NCI-H2029 treated with DMSO at 0.1 percent for 48 hours (cell line): ENCODE data around the gene TNFRSF25.
"Not testable (repeated sequence)": the region's sequence is repeated elsewhere in the genome, so short reads cannot be mapped to it uniquely, and the experiment has no call there.

Source experiments
- DNase-seq: peaks from one replicate; lab custom pipeline; 2025; lab: John Stamatoyannopoulos, UW

TNFRSF25 gene

GRCh38 chr1:6434186-6434585, 31.8 kb downstream of the TNFRSF25 start:
- no peak for DNase-seq

- DNase-seq, result not testable (repeated sequence)
Observed at GRCh38 chr1:6431645-6432579, 34.1 kb downstream of the TNFRSF25 start.

GRCh38 chr1:6429660-6430411, 36.1 kb downstream of the TNFRSF25 start:
- not testable (repeated sequence) for DNase-seq

GRCh38 chr1:6428453-6428852, 37.5 kb downstream of the TNFRSF25 start:
- not testable (repeated sequence) for DNase-seq

GRCh38 chr1:6427441-6428390, 38.3 kb downstream of the TNFRSF25 start:
- DNase-seq, result no peak

GRCh38 chr1:6426972-6427350, 39.0 kb downstream of the TNFRSF25 start:
- no peak for DNase-seq

- no peak for DNase-seq
Observed at GRCh38 chr1:6426277-6426971, 39.5 kb downstream of the TNFRSF25 start.

GRCh38 chr1:6425658-6426057, 40.3 kb downstream of the TNFRSF25 start:
- no peak for DNase-seq

- no peak for DNase-seq
Observed at GRCh38 chr1:6424619-6425593, 41.1 kb downstream of the TNFRSF25 start, which contains the start of gene ESPN. TSS of gene ESPN (plus strand) at chr1:6424776. CDS start at chr1:6424956, 180 bp downstream.

GRCh38 chr1:6424000-6424565, 41.9 kb downstream of the TNFRSF25 start:
- DNase-seq, result no peak

GRCh38 chr1:6423321-6423999, 42.5 kb downstream of the TNFRSF25 start:
- peak; percentile 80 for DNase-seq

GRCh38 chr1:6421266-6421665, 44.7 kb downstream of the TNFRSF25 start:
- no peak for DNase-seq

- DNase-seq, result no peak
Observed at GRCh38 chr1:6420454-6421042, 45.4 kb downstream of the TNFRSF25 start.

- DNase-seq, result no peak
Observed at GRCh38 chr1:6419804-6420453, 46.0 kb downstream of the TNFRSF25 start, which contains the start of gene HES2. TSS of gene HES2 (minus strand) at chr1:6419919. CDS start at chr1:6419820, 99 bp downstream.

- DNase-seq, result no peak
Observed at GRCh38 chr1:6419397-6419803, 46.6 kb downstream of the TNFRSF25 start.

- DNase-seq, result no peak
Observed at GRCh38 chr1:6418668-6419396, 47.1 kb downstream of the TNFRSF25 start.

- DNase-seq, result no peak
Observed at GRCh38 chr1:6417961-6418667, 47.9 kb downstream of the TNFRSF25 start.
